T-helper 1 cell (primary cell): ENCODE measurements around the gene TRUB1.
"Not testable (repeated sequence)": the region's sequence is repeated elsewhere in the genome, so short reads cannot be mapped to it uniquely, and the experiment has no call there.

Experiments used
- DNase-seq, 5 donors: peaks; one replicate each; pipeline ENCODE4 v3.0.0-alpha.2; 2012 to 2020

TRUB1 gene

DNA sequence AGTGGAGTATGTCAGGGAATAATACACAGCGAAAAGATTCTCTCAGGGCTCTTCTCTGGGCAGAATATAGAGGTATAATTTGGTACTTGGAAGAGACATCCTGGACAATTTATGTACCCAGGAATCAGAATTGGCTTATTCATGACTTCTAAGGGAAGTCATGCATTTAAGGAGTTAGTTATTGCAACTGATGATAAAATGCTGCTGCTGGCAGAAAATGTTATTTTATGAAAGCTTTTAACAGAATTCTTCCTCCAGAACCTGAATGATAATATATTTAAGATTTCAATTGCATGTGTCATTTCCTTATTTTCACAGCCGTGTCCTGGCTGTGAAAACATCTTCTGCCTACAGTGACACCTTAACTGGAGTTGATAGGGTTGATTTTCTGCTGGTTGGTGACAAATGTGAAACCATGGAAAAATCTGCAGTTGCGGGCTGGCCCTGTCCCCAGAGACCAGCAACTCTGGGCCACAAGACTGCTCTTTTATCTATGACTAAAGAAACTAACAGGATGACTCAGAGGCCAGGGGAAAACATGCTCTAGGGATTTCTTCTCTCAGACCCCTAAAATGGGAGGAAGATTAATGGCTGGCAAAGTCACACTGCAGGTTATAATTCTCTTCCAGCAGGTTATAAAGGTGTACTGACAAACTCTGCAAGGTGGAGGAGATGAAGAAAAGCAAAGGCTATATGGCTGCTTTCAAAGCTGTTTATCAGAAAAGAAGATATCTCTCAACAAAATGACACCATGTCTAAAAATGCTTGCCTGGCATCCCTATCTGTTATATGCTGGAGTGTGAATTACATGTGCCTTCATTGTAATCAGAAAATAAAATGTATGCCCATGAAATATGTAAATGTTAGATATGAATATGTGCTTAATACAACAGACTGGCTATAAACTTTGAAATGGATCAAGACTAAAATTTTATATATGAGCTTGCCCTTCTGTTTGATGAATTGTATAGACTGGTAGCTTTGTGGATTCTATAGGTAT is 12.1 kb upstream of the TRUB1 start:
- peak in 1 of 5 donors; percentile 62 for DNase-seq

GRCh38 chr10:114928818-114929217 is 9.2 kb upstream of the TRUB1 start:
- DNase-seq = no peak

DNA sequence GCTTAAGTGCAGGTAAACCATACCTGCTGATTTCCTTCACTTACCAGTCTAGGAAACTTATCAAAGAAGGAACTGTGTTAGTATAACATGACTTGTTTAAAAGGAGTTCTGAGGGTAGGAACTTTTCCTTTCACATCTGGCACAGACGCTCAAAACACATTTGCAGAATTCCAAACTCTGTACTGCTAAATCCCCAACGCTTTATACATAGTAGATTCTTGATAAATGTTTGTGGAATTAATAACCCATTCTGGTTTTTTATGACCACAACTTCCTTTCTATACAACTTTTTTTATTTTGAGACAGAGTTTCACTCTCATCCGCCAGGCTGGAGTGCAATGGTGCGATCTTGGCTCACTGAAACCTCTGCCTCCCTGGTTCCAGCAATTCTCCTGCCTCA is 7.7 kb upstream of the TRUB1 start:
- DNase-seq = no peak

GRCh38 chr10:114931072-114931679 is 6.8 kb upstream of the TRUB1 start:
- DNase-seq = no peak

GRCh38 chr10:114932225-114932624 is 5.8 kb upstream of the TRUB1 start:
- no peak for DNase-seq

DNA sequence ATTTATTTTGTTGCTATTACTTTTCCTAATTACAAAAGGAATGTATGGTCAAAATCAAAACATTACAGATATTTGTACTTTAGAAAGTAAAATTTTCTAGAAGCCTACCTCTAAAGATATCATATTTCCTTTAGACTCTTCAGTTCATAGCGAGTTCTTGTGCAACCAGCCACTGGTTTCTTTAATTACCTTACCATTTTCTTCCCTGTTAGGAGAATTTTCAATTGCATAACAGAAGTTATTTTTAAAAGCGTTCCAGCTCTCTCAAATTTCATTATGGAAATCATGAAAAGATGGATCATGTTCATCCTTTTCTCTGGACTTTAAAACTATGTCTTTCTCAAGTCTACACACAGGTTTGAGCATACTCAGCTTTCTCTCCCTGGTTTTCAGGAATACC is 5.0 kb upstream of the TRUB1 start:
- DNase-seq = no peak

GRCh38 chr10:114933588-114933987 is 4.4 kb upstream of the TRUB1 start:
- peak in 1 of 5 donors; percentile 14 for DNase-seq

- not testable (repeated sequence) for DNase-seq
Measured at GRCh38 chr10:114933995-114934394, 4.0 kb upstream of the TRUB1 start.

DNA sequence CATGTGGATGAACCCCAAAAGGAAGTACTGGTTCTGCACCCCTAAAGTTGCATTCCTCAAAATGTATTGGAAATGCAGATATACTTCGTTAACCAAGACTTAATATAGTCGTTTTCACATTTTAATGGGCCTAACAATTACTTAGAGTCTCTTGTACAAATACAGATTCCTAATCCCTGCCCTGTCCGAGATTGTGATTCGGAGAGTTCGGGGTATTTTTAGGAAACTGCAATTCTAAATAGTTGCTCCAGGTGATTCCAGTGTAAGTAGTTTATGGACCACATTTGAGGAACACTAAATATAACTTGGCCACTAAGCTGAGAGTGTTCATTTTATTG is 830 bp downstream of the TRUB1 start:
- DNase-seq = no peak

GRCh38 chr10:114940735-114941134 is 2.7 kb downstream of the TRUB1 start:
- DNase-seq = no peak

DNA sequence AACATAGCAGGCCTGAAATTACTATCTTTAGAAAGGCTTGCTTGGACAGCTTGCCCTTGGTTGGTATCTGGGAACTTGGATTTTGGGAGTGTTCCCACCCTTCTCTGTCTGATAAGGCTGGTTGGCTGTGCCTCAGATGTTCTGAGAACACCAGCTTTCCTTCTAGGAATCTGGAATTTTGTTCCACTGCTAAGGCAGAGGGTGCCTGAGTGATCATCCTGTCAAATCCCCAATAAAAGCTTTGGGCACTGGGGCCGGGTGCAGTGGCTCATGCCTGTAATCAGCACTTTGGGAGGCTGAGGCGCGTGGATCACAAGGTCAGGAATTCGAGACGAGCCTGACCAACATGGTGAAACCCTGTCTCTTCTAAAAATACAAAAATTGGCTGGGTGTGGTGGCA is 5.0 kb downstream of the TRUB1 start:
- no peak for DNase-seq

GRCh38 chr10:114953047-114953446 is 15.1 kb downstream of the TRUB1 start:
- no peak for DNase-seq

- no peak for DNase-seq
Measured at GRCh38 chr10:114955984-114956383, 18.0 kb downstream of the TRUB1 start.

GRCh38 chr10:114956466-114956865 is 18.5 kb downstream of the TRUB1 start:
- peak in 1 of 5 donors; percentile 6 for DNase-seq

DNA sequence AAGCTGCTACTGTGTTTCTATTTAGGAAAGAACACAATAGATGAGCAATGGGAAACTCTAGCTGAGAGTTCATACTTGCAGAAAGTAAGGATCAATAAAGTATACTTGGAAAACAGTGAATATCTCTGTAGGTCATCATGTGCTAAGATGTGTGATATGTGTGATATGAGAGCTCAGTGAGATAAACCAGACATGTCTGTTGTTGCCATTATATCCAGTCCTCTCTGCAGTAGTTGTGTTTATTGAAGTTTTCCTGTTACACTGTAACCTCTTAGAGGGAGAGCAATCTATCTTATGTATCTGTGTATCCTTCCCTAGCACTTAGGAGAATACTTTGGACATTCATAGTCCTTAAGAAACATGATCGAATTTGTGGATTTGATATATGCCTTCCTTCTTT is 19.1 kb downstream of the TRUB1 start:
- DNase-seq = no peak

DNA sequence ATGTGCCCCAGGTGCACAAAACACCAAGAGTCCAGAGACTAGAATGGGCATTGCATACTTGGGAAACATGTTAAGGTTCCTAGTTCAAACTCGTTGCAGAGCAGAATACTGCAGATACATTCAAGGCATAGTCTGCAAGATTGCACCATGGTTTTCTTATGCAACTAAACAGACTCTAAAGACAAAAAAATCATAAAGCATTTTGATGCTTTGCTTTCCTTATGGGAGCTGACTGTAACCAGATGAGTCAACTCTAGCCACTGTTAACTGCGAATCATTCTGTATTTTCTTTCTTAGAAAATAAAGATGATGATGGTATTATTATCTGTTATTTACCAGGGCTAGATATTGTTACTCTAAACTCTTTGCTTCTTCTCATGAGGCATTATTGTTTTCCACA is 19.7 kb downstream of the TRUB1 start:
- DNase-seq = peak in 1 of 5 donors; percentile 4

DNA sequence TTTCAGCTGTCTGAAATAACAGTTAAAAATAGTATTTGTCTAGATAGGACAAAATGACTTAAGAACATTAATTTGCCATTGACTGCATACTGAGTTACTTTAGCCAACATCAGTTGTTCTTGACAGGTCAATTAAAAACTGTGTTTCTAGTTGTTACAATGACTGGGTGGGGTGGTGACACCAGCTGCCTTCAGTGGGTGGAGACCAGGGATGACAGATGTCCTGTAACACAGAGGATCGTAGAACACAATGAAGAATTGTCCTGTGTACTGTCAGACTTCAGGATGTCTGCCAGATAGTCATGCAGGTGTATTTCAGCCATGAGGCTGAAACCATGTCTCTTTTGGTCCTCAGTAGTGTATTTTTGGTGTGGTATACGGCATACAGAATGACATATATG is 24.4 kb downstream of the TRUB1 start:
- no peak for DNase-seq

DNA sequence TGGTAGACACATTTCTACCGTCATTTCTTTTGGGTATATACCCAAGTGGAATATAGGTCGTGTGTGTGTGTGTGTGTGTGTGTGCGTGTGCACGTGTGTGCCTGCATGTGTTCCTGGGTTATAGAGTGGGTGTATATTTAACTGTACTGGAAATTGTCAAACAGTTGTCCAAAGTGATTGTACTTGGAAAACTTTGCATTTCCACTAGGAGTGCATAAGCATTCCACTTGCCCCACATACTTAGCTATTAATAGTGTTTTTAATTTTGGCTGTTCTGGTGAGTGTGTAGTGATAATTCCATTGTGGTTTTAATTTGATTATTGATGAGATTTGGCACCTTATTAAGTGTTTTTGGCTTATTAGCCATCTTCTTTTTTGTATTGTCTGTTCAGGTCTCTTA is 25.9 kb downstream of the TRUB1 start:
- DNase-seq = no peak

GRCh38 chr10:114967071-114967470 is 29.1 kb downstream of the TRUB1 start:
- no peak for DNase-seq

DNA sequence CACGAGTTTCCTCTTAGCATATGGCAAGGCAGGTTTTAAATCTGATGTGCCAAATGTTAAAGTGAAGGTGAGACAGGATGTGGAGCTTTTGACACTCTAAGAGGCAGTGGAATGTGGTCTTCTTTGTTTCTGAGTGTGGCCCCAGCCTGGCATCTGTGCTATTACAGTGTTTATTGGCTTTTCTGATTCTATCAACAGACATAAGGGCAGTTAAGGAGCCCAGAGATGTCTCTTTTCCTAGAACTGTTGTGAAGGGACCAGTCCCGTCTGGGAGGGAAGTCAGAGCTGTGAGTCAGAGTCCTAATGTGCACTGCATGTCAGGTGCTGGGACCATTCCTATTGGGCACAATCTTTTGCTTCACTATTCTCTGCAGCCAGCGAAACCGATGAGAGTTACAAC is 32.5 kb downstream of the TRUB1 start:
- DNase-seq = peak in 1 of 5 donors; percentile 24

- no peak for DNase-seq
Measured at GRCh38 chr10:114973306-114973705, 35.3 kb downstream of the TRUB1 start.

DNA sequence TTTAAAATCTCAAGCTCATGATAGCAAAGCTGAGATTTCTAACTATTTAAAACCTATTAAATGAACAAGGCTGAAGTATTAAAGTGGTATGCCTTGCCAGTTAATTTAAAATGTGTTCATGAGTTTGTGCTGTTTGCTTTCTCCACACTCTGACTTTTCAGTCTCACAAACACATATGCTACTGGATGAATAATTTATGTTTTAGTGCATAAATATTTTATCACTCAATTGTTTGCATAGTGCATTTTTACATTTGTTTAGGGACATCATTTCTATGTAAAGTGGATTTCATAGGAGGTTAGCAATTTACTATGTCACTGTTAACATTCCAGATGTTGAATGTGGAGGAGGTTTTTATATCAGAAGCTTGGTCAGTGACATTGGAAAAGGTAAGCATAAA is 36.0 kb downstream of the TRUB1 start:
- no peak for DNase-seq

GRCh38 chr10:114974625-114975024 is 36.6 kb downstream of the TRUB1 start:
- DNase-seq = no peak

DNA sequence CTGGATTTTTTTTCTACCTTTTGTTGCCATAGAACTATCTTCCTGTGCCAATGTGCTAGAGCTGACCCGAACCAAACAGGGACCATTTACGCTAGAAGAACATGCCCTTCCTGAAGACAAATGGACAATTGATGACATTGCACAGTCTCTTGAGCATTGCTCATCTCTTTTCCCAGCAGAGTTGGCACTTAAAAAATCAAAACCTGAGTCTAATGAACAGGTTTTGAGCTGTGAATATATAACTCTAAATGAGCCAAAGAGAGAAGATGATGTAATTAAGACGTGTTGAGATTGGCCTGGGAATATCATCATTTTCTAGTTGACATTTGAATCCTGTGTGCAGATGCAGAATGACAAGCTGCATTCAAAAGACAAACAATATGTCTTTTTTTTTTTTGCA is 37.1 kb downstream of the TRUB1 start:
- no peak for DNase-seq
